HG03108 (cell line): ENCODE measurements around the gene ZNF835.

Experiments
- ATAC-seq: cut with Tn5 transposase; IDR thresholded peaks from one replicate; pipeline ENCODE4 v1.9.1; 2021; ENCODE audit warnings: moderate library complexity; ENCODE audit not compliant: unreplicated experiment

The ZNF835 gene

GRCh38 chr19:56664511-56664910, 7.0 kb downstream of the ZNF835 start:
- ATAC-seq: no peak

- ATAC-seq: no peak
Observed at GRCh38 chr19:56663931-56664500, 7.5 kb downstream of the ZNF835 start.

DNA sequence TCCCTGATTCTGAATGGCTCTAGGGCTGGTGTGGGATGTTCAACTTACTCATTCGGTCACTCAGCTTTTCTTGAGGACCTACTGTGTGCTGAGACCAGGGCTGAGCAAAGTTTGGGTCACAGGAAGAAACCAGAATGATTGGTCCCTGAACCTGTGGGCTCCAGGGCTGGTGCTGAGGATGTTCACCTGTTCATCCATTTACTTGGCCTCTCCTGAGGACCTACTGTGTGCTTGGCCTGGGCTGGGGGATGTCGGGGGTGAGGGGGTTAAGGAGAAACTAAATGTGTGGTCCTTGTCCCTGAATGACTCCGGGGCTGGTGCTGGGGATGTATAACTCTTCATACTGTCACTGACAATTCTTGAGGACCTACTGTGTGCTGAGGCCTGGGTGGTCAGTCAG, 10.3 kb downstream of the ZNF835 start:
- no peak for ATAC-seq

GRCh38 chr19:56660381-56661107, 11.0 kb downstream of the ZNF835 start:
- ATAC-seq: no peak

GRCh38 chr19:56654151-56654550, 17.4 kb downstream of the ZNF835 start:
- no peak for ATAC-seq

- ATAC-seq: no peak
Observed at GRCh38 chr19:56643460-56643955, 28.0 kb downstream of the ZNF835 start.

GRCh38 chr19:56642711-56643459, 28.7 kb downstream of the ZNF835 start, which contains the start of gene SMIM17:
TSS of gene SMIM17 (plus strand) at chr19:56643159. CDS start at chr19:56645668, 2,509 bp downstream.
- no peak for ATAC-seq

DNA sequence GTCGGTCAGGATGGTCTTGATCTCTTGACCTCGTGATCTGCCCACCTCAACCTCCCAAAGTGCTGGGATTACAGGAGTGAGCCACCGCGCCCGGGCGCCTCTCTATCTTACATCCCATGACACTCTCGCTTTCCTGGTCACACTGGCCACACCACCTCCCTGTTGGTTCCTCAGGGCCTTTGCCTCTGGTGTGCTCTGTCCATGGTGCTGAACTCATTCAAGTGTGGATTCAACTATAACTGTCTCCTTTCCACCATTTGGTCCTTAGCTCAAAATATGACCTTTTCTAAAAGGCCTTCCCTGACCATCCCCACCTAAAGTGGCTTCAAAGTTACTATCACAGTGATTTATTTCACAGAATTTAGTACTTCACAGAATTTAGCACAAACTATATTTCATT, 32.3 kb downstream of the ZNF835 start:
- ATAC-seq: no peak

DNA sequence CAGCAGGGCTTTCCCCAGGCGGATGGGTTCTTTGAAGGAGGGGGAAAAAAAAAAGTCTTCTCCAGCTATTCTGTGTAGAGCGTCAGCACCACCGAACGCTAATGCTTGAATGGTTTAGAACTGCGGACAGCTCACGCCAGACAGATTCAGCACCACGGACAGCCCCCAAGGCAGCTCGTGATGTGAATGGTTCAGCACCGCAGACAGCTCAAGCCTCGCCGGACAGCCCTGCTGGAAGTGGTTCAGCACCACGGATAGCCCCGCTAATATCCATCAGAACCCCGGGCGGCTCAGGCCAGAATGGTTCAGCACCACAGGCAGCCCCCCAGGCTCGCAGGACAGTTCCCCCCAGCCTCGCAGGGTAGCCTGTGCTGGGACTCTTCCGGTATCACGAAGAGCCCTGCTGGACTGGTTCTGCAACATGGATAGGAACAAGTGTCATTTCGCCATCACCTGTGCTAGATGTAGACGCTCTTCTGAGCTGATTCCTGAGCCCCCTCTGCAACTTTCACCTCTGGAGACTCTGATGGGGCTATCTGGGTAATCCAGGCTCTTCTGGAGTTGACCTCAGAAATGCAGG, 33.5 kb downstream of the ZNF835 start:
- no peak for ATAC-seq

DNA sequence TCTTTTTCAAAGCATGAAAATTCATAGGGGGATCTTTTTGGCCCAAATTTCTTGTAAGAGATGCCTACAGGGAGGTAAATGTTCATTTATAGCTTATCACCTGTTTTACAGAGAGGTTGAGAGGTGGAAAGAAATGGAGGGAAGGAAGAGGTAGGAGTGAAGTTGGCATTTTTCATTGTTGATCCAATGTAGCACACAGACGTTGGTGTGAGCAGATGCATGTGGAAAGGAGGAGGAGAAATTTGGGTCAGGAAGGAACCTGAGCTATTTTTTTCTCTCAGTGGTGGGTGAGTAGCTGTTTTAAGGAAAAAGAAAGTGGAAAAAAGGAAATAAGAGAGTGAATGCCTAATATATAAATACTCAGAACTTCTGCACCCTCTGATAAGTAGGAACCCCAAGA, 38.5 kb downstream of the ZNF835 start:
- ATAC-seq: no peak

GRCh38 chr19:56625708-56626107, 45.8 kb downstream of the ZNF835 start:
- no peak for ATAC-seq

- no peak for ATAC-seq
Observed at GRCh38 chr19:56623006-56623405, 48.6 kb downstream of the ZNF835 start.

- ATAC-seq: no peak
Observed at GRCh38 chr19:56622374-56622773, 49.2 kb downstream of the ZNF835 start.

DNA sequence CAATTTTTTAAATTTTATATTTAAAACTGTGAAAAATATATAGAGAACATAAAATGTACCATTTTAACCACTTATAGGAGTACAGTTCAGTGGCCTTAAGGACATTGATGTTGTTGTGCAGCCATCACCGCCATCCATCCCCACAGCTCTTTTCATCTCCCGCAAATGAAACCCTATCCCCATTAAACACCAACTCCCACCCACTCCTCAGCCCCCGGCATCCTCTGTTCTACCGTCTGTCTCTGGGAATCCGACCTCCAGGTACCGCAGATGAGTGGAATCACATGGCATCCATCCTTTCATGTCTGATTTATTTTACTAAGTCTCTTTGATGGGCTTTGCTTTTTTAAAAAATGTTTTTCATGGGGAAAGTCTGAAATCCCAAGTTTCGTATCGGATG, 52.4 kb downstream of the ZNF835 start:
- no peak for ATAC-seq

- ATAC-seq: no peak
Observed at GRCh38 chr19:56617531-56617930, 54.0 kb downstream of the ZNF835 start.

- ATAC-seq: no peak
Observed at GRCh38 chr19:56613639-56614038, 57.9 kb downstream of the ZNF835 start.

DNA sequence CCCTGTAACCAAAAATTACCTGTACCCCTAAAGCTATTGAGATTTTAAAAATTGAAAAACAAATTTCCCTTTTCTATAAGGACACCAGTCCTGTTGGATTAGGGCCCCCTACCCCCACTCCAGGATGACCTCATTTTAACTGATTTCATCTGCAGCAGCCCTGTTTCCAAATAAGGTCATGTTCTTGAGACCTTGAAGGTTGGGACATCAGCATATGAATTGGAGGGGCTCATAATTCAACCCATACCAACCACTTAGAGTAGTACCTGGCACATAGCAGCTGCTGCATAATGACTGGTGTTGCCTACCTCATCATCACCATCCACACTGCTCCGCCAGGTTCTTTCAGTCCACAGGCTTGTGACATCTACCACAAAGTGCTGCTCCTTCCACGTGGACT, 58.8 kb downstream of the ZNF835 start:
- ATAC-seq: no peak
